Stimulated activated CD4-positive, alpha-beta T cell treated with anti-CD3 and anti-CD28 coated beads, Interleukin-15, amount 100 ng/mL, for 48 hours (primary cell): ENCODE measurements around the gene TALDO1.

Source experiments
- DNase-seq, 2 donors: peaks; one replicate each; pipeline ENCODE4 v3.0.0-alpha.2; 2020; ENCODE audit warnings: low read depth in 2 of 2

Gene TALDO1

GRCh38 chr11:747158-748006 is at the start of gene TALDO1:
TALDO1 (plus strand) TSS chr11:747464; CDS start chr11:747482, 18 bp downstream.
- peak; percentile 72 to 86 for DNase-seq

GRCh38 chr11:697811-698311 is 49.4 kb upstream of the TALDO1 start:
- DNase-seq = no peak

DNA sequence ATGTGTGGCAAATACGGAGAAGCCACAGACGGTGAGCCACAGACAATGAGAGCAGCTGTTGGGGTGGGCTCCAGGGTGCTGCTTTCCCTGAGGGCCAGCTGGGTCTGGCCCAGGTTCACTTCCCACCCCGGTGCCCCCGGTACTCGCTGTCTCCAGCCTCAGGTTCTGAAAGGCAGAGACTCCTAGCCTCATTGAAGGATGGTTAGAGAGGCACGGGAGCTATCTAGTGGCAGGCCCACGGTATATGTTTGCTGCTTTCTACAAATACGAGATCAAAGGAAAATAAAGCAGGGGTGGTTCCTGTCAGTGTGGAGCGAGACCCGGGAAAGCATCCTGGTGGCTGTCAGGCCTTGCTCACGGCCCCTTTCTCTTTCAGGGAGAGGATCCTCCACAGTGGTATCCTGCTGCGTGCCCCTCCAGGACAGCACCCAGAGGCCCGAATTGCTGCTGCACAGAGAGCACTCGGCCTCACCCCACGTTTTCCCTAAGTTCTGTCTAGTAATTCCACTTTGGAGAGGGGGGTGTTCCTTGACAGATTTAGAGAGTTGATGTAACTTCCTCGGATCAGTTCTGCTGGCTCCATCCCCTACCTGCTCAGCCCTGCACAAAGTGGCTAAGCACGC is 48.7 kb upstream of the TALDO1 start:
- DNase-seq = no peak

GRCh38 chr11:699116-699508 is 48.2 kb upstream of the TALDO1 start:
- no peak for DNase-seq

DNA sequence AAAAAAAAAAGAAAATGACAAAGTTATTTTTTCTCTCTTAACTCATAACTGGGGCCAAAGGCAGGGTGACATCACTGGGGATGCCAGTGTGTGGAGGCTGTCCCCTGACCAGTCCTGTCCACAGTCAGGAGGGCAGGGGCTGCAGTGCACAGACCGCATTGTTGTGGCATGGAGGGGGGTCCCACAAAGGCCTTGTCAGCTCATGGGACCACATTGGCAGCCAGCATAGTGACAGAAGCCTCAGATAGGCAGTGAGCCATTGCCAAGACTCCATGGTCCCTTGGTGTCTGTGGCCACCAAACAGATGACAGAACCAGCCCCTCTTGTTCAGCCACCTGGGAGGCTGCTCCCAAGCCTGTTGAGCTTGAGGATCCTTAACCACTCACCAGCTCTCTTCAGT is 47.5 kb upstream of the TALDO1 start:
- no peak for DNase-seq

GRCh38 chr11:701741-702461 is 45.4 kb upstream of the TALDO1 start:
- no peak for DNase-seq

DNA sequence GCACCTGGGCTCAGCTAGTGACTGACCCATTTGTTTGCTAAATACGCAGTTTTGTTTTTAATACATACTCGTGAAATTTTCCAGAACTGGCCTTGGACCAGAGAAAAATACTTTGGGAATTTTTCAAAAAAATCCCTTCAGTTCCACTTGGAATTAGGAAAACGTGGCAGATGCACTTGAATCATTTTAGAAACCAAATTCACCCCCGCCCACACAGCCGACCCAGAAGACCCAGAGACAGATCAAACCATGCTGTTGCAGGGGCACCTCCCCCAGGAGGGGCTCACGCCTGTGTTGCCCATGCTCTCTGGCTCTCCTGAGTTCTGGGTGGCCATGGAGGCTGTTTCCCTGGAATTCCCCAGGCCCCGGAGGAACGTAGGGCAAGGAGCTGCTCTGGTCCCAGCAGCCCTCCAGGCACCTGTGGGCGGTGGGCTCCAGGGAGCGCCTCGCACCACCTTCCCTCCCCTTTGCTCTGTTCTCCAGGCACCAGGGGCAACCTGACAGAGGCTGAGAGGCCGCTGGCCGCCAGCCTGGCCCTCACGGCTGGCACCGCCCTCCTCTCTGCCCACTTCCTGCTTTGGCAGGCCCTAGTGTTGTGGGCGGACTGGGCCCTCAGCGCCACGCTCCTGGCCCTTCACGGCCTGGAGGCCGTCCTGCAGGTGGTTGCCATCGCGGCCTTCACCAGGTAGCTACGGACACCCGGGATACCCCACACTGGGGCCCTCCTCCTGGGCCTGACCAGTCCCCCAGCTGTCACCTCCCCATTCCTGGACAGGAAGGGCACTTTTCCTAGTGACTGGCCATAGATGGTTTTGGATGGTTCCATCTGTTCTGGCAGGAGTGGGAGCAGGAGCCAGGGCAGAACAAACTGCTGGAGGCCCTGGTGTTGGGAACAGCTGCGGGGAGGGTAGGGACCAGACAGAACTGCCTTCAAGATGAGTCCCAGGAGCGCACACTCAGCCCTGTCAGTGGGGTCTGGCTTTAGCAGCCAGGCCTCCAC is 44.5 kb upstream of the TALDO1 start:
- DNase-seq = no peak

DNA sequence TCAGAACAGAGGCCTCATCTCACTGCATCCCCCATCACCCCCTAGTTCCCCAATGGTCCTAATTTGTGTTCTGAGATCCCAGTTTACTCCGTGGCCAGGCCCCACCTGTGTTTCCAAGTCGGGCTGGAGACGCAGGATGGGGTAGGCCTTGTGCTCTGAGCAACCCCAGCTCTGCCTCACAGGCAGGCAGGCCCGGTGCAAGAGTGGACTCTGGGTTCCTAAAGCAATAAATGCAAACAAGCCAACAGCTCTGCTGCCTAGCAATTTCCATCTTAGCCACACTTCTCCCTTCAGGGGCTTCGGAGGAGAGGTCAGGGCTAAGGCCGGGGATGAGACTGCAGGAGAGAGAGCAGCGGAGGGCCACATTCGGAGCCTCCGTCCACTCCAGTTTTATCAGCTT is 43.8 kb upstream of the TALDO1 start:
- no peak for DNase-seq

DNA sequence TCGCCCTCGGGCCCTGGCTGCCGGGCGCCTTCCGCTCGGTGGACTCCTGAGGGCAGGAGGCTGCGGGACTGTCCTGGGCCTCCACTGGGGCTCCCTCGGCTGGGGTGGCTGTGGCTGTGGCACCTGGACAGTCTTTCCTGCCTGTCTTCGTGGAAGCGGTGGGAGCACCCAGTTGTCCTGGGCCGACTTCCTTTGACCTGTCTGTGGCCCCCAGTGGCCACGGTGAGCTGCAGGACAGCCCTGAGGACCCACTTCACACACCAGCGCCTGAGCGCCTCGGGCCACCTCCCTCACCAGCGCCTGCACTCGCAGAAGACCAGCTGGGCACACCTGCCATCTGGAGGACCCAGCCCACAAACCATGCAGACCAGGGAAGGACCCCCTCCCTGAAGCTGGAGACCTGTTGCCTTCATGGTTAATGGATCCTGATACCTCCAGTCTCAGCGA is 43.0 kb upstream of the TALDO1 start:
- no peak for DNase-seq

GRCh38 chr11:704781-705645 is 42.3 kb upstream of the TALDO1 start:
- DNase-seq = no peak

GRCh38 chr11:705646-706438 is 41.4 kb upstream of the TALDO1 start, which contains the start of gene EPS8L2:
EPS8L2 (plus strand) TSS chr11:706231; CDS start chr11:709408, 3,177 bp downstream.
- no peak for DNase-seq

DNA sequence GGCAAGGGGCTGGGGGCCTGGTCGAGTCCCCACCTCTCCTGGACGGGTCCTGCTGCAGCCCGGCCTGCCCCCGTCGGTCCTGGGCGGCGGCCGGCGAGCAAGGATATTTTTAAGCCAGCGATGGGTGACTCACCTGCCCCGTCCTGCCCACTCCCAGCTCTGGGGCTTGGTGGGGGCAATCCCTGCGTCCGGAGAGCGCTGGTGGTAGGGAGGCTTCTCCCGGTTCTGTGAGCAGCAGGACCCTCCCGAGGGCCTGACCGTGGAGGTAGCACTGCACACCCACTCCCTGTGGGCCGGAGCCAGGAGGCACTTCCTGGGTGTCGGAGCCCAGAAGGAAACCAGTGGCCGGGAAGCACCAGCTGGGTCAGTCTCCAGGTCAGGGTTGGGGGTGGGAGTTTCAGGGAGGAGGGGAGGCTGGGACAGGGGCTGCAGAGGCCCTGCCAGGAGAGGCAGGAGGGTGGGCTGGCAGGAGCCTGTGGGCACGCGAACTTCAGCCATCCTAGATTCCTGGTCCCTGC is 40.8 kb upstream of the TALDO1 start:
- no peak for DNase-seq

GRCh38 chr11:706957-707816 is 40.1 kb upstream of the TALDO1 start:
- DNase-seq = no peak

GRCh38 chr11:707817-708420 is 39.3 kb upstream of the TALDO1 start:
- no peak for DNase-seq

DNA sequence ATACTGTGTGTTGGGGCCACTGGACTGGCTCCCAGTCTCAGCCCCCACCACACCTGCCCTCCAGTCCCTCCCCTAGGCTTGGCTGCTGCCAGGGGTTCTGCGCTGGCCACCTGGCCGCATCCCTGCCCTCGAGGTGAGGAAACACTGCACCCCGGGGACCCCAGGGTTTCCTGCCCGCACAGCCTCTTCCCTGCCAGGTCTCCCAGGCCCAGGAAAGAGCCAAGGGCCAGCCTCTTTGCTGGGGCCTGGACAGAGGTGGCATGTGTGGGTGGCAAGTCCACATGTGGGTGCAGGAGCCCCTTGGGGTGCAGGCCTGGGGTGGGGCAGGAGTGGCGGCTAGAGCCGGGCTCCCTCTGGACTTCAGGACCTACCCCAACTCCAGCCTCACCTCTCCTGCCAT is 38.8 kb upstream of the TALDO1 start:
- no peak for DNase-seq

- DNase-seq = no peak
Observed at GRCh38 chr11:709109-709997, 37.9 kb upstream of the TALDO1 start.

GRCh38 chr11:714436-714835 is 32.8 kb upstream of the TALDO1 start:
- no peak for DNase-seq
